ENCODE measurements around the gene NFKBIE. TPM values are rescaled to one million over a fixed set of nuclear protein-coding genes. Genes with fewer than 3 reads are reported as not detected.

The NFKBIE gene
- total and polyA plus RNA-seq, 2 of the 13 experiments (the other 11 are each of a cell fraction or from before 2014, with no cell fraction given), result 6.7 to 14.5 TPM

GRCh38 chr6:44234101-44235025, 31.0 kb downstream of the NFKBIE start (continued):
- TF ChIP-seq EED (CRISPR knock-in tag; IDR thresholded peaks at IDR 0.05) (no peak), SALL1 (CRISPR knock-in tag; IDR thresholded peaks at IDR 0.05) (peak; percentile 85), ETS1 (CRISPR knock-in tag; IDR thresholded peaks at IDR 0.05) (no peak), ZNF121 (CRISPR knock-in tag; IDR thresholded peaks at IDR 0.05) (no peak), CSRNP2 (CRISPR knock-in tag; conservative IDR thresholded peaks at IDR 0.05; ENCODE audit: low read depth) (no peak), ZNF234 (CRISPR knock-in tag; conservative IDR thresholded peaks at IDR 0.05) (no peak), SPEN (CRISPR knock-in tag; IDR thresholded peaks at IDR 0.05; ENCODE audit: low read depth) (peak; percentile 76), POLR2A (IDR thresholded peaks at IDR 0.05; ENCODE audit: insufficient read depth in 1 of 2, low read depth in 2 of 2, low read length in 2 of 2) (no peak), TEF (CRISPR knock-in tag; IDR thresholded peaks at IDR 0.05) (no peak), DR1 (CRISPR knock-in tag; IDR thresholded peaks at IDR 0.05) (no peak)

Measured in HepG2 (cell line).